Measurements from ENCODE around the gene LRRIQ4.

The LRRIQ4 gene

GRCh38 chr3:169861871-169862270, 49.2 kb downstream of the LRRIQ4 start:
- no peak for FAIRE-seq

- FAIRE-seq: no peak
Measured at GRCh38 chr3:169863458-169863899, 50.8 kb downstream of the LRRIQ4 start.

- no peak for FAIRE-seq
Measured at GRCh38 chr3:169864270-169864669, 51.6 kb downstream of the LRRIQ4 start.

- FAIRE-seq: no peak
Measured at GRCh38 chr3:169865176-169865767, 52.6 kb downstream of the LRRIQ4 start.

GRCh38 chr3:169867584-169868210, 55.0 kb downstream of the LRRIQ4 start:
- no peak for FAIRE-seq

GRCh38 chr3:169868369-169868768, 55.7 kb downstream of the LRRIQ4 start:
- no peak for FAIRE-seq

- FAIRE-seq: no peak
Measured at GRCh38 chr3:169869484-169870220, 57.0 kb downstream of the LRRIQ4 start, which contains the start of gene LRRC31. Gene LRRC31 (minus strand): TSS chr3:169869935. CDS start chr3:169869807, 128 bp downstream.

- FAIRE-seq: no peak
Measured at GRCh38 chr3:169871129-169871886, 58.6 kb downstream of the LRRIQ4 start.

GRCh38 chr3:169879013-169879557, 66.4 kb downstream of the LRRIQ4 start:
- no peak for FAIRE-seq

GRCh38 chr3:169879845-169880575, 67.3 kb downstream of the LRRIQ4 start:
- no peak for FAIRE-seq

- FAIRE-seq: no peak
Measured at GRCh38 chr3:169880576-169881250, 68.0 kb downstream of the LRRIQ4 start.

GRCh38 chr3:169886671-169887070, 74.0 kb downstream of the LRRIQ4 start:
- no peak for FAIRE-seq

Measured in endometrium (tissue), 2 donors.